ENCODE measurements around the gene SLC47A1. TPM values are rescaled to one million over a fixed set of nuclear protein-coding genes. Genes with fewer than 3 reads are reported as not detected.

Gene SLC47A1
- total and polyA plus RNA-seq, 10 of the 15 experiments (the other 5 are each of a cell fraction or from before 2014, with no cell fraction given), result 0.41 TPM; not detected in 9

DNA sequence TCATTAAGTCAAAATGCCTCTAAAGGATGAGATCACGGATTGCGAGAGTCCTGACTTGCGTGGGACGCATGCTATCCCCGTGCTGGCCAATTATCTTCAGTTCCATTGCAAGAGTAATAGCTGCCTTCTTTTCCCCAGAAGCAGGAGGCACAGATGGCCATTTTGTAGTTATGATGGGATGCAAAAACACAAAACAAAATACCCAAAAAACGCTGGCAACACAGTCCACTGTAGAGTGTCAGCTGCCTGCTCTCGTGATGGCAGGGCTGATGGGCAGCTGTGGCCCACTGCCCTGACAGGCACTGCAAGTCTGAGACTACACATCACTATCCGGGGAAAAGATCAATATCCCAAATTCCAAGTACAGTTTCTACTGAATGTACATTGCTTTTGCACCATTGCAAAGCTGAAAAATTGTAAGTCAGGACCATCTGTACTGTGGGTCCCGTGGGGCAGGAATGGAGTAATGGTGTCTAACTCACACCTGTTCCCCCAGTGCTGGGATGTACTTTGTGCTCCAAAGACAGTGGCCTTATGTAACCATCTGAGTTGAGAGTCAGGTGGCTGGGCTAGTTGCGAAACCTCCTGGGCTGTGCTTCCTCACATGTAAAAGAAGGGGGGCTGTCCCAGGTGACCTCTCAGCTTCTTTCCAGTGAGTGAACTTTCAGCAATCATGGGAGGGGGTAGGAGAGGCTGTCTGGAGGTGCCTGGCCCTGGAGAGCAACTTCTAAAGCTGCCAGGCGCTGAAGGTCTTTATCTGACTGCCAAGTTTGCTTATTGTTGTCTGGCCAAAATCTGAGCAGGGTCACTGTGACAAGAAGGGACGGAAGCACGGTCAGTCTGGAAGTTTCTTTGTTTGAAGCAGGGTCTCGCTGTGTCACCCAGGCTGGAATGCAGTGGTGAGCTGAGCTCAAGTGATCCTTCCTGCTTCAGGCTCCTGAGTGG lies 4.7 kb downstream of the SLC47A1 start (continued):
- TF ChIP-seq CHD4 (IDR thresholded peaks at IDR 0.05) (no peak), JUND (IDR thresholded peaks at IDR 0.05; ENCODE audit: low read depth, low read length) (no peak)
- TF ChIP-seq, protein P1, sequence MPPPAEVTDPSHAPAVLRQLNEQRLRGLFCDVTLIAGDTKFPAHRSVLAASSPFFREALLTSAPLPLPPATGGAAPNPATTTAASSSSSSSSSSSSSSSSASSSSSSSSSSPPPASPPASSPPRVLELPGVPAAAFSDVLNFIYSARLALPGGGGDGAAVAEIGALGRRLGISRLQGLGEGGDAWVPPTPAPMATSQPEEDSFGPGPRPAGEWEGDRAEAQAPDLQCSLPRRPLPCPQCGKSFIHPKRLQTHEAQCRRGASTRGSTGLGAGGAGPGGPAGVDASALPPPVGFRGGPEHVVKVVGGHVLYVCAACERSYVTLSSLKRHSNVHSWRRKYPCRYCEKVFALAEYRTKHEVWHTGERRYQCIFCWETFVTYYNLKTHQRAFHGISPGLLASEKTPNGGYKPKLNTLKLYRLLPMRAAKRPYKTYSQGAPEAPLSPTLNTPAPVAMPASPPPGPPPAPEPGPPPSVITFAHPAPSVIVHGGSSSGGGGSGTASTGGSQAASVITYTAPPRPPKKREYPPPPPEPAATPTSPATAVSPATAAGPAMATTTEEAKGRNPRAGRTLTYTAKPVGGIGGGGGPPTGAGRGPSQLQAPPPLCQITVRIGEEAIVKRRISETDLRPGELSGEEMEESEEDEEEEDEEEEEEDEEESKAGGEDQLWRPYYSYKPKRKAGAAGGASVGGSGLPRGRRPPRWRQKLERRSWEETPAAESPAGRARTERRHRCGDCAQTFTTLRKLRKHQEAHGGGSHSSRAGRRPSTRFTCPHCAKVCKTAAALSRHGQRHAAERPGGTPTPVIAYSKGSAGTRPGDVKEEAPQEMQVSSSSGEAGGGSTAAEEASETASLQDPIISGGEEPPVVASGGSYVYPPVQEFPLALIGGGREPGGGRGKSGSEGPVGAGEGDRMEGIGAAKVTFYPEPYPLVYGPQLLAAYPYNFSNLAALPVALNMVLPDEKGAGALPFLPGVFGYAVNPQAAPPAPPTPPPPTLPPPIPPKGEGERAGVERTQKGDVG (CRISPR knock-in tag; IDR thresholded peaks at IDR 0.05), result no peak

DNA sequence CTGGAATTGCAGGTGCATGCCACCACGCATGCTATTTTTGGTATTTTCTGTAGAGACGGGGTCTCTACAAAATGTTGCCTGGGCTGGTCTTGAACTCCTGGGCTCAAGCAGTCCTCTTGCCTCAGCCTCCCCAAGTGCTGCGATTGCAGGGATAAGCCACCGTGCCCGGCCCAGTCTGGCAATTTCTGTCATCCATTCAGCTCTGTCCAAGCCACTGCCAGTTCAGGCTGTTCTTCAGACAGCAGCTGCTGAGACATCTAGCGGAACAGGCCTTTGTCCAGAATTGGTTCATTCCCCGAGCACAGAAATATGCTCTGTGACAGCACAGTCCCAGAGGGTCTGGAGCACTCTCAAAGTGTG lies 5.4 kb downstream of the SLC47A1 start:
- in situ Hi-C loops (cut with MboI) (no loop called here), intact Hi-C loops (cut with micrococcal nuclease; ENCODE audit: unreplicated experiment) (no loop called here)
- BruUV-seq (replicated peaks), result no TSS peak
- Histone ChIP-seq H4K20me1 (ENCODE audit: control insufficient read depth, insufficient read depth) (no peaks in the 10 kb centered on the region), H3K9ac (ENCODE audit: control insufficient read depth, insufficient read depth, low read length) (no peak overlapping the region), H2AFZ (ENCODE audit: control insufficient read depth, low read depth, low read length) (no peak overlapping the region), H3K36me3 (ENCODE audit: control insufficient read depth in 2 of 2, insufficient read depth in 2 of 2, low read length in 1 of 2) (no peaks in the 10 kb centered on the region), H3K27me3 (replicated peaks in 1 of 2; ENCODE audit: control insufficient read depth in 2 of 2, insufficient read depth in 2 of 2, low read length in 1 of 2) (peaks cover 0 to 1% of the 10 kb centered on the region in 2 experiments; a peak in 3 of 4 replicates), H3K4me3 (no peak overlapping the region), H3K79me2 (ENCODE audit: control insufficient read depth, insufficient read depth, low read length) (no peaks in the 10 kb centered on the region), H3K4me2 (ENCODE audit: control insufficient read depth, insufficient read depth) (no peak overlapping the region), H3K9me3 (replicated peaks; ENCODE audit: control insufficient read depth, insufficient read depth, low read length) (no peaks in the 10 kb centered on the region), H3K27ac (ENCODE audit: control insufficient read depth, insufficient read depth) (no peak overlapping the region), H3K4me1 (ENCODE audit: control insufficient read depth, insufficient read depth, low read length) (peaks cover 6% of the 10 kb centered on the region; the same call in 1 of the 2 replicates)
- FAIRE-seq (no peak), DNase-seq (ENCODE audit: low read depth, low spot score) (no peak), ATAC-seq (no peak)
- ChIA-PET POLR2A (no interaction called here), CTCF (no interaction called here), RAD21 (ENCODE audit: unreplicated experiment) (no interaction called here), SMC1A (ENCODE audit: uncharacterized antibody, unreplicated experiment) (no interaction called here)
- no peak for TF ChIP-seq SMC3 (IDR thresholded peaks at IDR 0.05; ENCODE audit: borderline replicate concordance, low read length)
- TF ChIP-seq CBX5 (IDR thresholded peaks at IDR 0.05; ENCODE audit: low read depth), result no peak
- TF ChIP-seq NR2F1 (conservative IDR thresholded peaks at IDR 0.05), result no peak
- no peak for TF ChIP-seq CREB1 (IDR thresholded peaks at IDR 0.05; ENCODE audit: low read depth)
- no peak for TF ChIP-seq FOS (IDR thresholded peaks at IDR 0.05; ENCODE audit: borderline replicate concordance, extremely low read depth, insufficient read length)
- TF ChIP-seq, protein P2, sequence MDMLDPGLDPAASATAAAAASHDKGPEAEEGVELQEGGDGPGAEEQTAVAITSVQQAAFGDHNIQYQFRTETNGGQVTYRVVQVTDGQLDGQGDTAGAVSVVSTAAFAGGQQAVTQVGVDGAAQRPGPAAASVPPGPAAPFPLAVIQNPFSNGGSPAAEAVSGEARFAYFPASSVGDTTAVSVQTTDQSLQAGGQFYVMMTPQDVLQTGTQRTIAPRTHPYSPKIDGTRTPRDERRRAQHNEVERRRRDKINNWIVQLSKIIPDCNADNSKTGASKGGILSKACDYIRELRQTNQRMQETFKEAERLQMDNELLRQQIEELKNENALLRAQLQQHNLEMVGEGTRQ (IDR thresholded peaks at IDR 0.05; ENCODE audit: borderline replicate concordance, low read depth, low read length), result no peak
- no peak for TF ChIP-seq NRF1 (conservative IDR thresholded peaks at IDR 0.05; ENCODE audit: low read depth, low read length)
- TF ChIP-seq EGR1 (IDR thresholded peaks at IDR 0.05; ENCODE audit: borderline replicate concordance in 1 of 2, low read depth in 2 of 2, low read length in 2 of 2), result no peak
- no peak for TF ChIP-seq SREBF1 (IDR thresholded peaks at IDR 0.05; ENCODE audit: low read length)
- TF ChIP-seq RB1 (IDR thresholded peaks at IDR 0.05; ENCODE audit: borderline replicate concordance), result no peak
- no peak for TF ChIP-seq CHD4 (IDR thresholded peaks at IDR 0.05)
- 70% methylated on average over 7 of the region's 7 CpGs for WGBS (ENCODE audit: insufficient coverage, insufficient replicate concordance, low lambda C conversion rate, missing lambda C conversion rate)

Data from GM12878 (cell line).